Measurements from ENCODE around the gene RAPSN. TPM values are rescaled to one million over a fixed set of nuclear protein-coding genes. Genes with fewer than 3 reads are reported as not detected.

Gene RAPSN
- total and polyA plus RNA-seq, 2 donors (not counting 3 experiments of a cell fraction or from before 2014, with no cell fraction given) = 0.18 to 1.6 TPM

DNA sequence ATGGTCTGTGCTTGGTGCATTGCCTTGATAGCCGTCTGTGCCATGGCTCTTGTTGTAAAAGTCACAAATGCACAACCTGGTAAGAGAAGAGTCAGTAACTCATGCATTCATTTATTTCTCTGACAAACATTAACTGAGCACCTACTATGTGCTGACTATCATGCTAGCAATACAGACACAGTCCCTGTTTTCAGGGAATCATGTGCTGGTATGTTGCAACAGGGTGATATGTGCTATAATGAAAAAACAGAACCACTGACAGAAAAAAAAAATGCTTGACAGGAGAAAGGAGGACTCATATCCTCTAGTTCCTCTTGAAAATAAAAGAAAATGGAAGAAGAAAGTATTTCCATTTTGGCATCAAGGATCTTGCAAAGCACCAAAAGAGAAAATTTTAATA lies 34.5 kb upstream of the RAPSN start:
- CTCF ChIA-PET = no interaction called here
- dilution Hi-C loops (cut with MboI; ENCODE audit: extremely low pct_ligation_motif_present, low sequenced_read_pairs) (no loop called here), intact Hi-C loops (cut with micrococcal nuclease) (no loop called here)
- Histone ChIP-seq H3K27me3 (ENCODE audit: control insufficient read depth in 2 of 2, insufficient read depth in 2 of 2, low read length in 2 of 2) (no peaks in the 10 kb centered on the region), H3K4me1 (ENCODE audit: control insufficient read depth, extremely low read depth, insufficient read depth, low read length) (peaks cover 4% of the 10 kb centered on the region), H3K4me3 (replicated peaks in 1 of 3; ENCODE audit: insufficient read depth in 1 of 3, low read depth in 1 of 3, low read length in 3 of 3) (no peak overlapping the region), H3K4me2 (ENCODE audit: insufficient read depth, low read length) (no peak overlapping the region), H4K20me1 (replicated peaks; ENCODE audit: control insufficient read depth, extremely low read depth, insufficient read depth, low read length) (no peaks in the 10 kb centered on the region), H3K27ac (ENCODE audit: insufficient read depth, low read depth, low read length) (no peak overlapping the region), H3K79me2 (ENCODE audit: control insufficient read depth, insufficient read depth, low read length) (peaks cover 5% of the 10 kb centered on the region), H3K9me3 (replicated peaks; ENCODE audit: control insufficient read depth, insufficient read depth, low read length) (no peaks in the 10 kb centered on the region), H3K9ac (replicated peaks; ENCODE audit: extremely low read depth, insufficient read depth, low read length) (no peak overlapping the region), H2AFZ (ENCODE audit: low read depth, low read length) (no peak overlapping the region), H3K9me1 (replicated peaks; ENCODE audit: control insufficient read depth, extremely low read depth, insufficient read depth, low read length) (no peaks in the 10 kb centered on the region), H3K36me3 (ENCODE audit: control insufficient read depth in 2 of 2, extremely low read depth in 1 of 2, insufficient read depth in 2 of 2, low read length in 2 of 2) (peaks cover 33 to 39% of the 10 kb centered on the region in 2 experiments)
- FAIRE-seq = no peak
- TF ChIP-seq, protein P1, sequence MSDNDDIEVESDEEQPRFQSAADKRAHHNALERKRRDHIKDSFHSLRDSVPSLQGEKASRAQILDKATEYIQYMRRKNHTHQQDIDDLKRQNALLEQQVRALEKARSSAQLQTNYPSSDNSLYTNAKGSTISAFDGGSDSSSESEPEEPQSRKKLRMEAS (IDR thresholded peaks at IDR 0.05; ENCODE audit: insufficient read depth, insufficient read length) = no peak
- TF ChIP-seq EZH2 (IDR thresholded peaks at IDR 0.05; ENCODE audit: borderline replicate concordance, low read depth, low read length, severe bottlenecking) = no peak
- TF ChIP-seq MYC (IDR thresholded peaks at IDR 0.05; ENCODE audit: low read depth, low read length) = no peak
- no peak for TF ChIP-seq POLR2A (IDR thresholded peaks at IDR 0.05; ENCODE audit: low read depth, low read length)
- TF ChIP-seq POLR2AphosphoS5 (IDR thresholded peaks at IDR 0.05; ENCODE audit: insufficient read depth, low read depth, low read length) = no peak
- TF ChIP-seq JUN (IDR thresholded peaks at IDR 0.05; ENCODE audit: borderline replicate concordance, insufficient read depth, insufficient read length, low read depth) = no peak
- TF ChIP-seq FOS (IDR thresholded peaks at IDR 0.05; ENCODE audit: borderline replicate concordance, insufficient read depth, low read length) = no peak
- TF ChIP-seq, protein P2, sequence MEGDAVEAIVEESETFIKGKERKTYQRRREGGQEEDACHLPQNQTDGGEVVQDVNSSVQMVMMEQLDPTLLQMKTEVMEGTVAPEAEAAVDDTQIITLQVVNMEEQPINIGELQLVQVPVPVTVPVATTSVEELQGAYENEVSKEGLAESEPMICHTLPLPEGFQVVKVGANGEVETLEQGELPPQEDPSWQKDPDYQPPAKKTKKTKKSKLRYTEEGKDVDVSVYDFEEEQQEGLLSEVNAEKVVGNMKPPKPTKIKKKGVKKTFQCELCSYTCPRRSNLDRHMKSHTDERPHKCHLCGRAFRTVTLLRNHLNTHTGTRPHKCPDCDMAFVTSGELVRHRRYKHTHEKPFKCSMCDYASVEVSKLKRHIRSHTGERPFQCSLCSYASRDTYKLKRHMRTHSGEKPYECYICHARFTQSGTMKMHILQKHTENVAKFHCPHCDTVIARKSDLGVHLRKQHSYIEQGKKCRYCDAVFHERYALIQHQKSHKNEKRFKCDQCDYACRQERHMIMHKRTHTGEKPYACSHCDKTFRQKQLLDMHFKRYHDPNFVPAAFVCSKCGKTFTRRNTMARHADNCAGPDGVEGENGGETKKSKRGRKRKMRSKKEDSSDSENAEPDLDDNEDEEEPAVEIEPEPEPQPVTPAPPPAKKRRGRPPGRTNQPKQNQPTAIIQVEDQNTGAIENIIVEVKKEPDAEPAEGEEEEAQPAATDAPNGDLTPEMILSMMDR (IDR thresholded peaks at IDR 0.05; ENCODE audit: extremely low read depth in 1 of 2, insufficient read depth in 1 of 2, low read depth in 1 of 2, low read length in 2 of 2) = no peak
- no peak for TF ChIP-seq GATA2 (IDR thresholded peaks at IDR 0.05; ENCODE audit: insufficient read depth, insufficient read length, low read depth, low read length)
- no peak for DNase-seq (ENCODE audit: low read depth, low spot score)
- POLR2A ChIA-PET = no interaction called here
- no TSS peak for BruUV-seq (replicated peaks)

All from endothelial cell of umbilical vein (primary cell).